ENCODE results near the gene TDRD10. TPM values are rescaled to one million over a fixed set of nuclear protein-coding genes. Genes with fewer than 3 reads are reported as not detected.

The TDRD10 gene
- total RNA-seq (2014; rRNA removed) (not detected in 2 replicates), Bru-seq, nascent RNA (not detected), BruChase-seq, experiment 1, labeled RNA remaining after a 6-hour chase (percentile 5 among the genes with signal in this experiment), BruChase-seq, experiment 2, labeled RNA remaining after a 2-hour chase (percentile 4 among the genes with signal in this experiment)
- long read RNA-seq = 0 reads

DNA sequence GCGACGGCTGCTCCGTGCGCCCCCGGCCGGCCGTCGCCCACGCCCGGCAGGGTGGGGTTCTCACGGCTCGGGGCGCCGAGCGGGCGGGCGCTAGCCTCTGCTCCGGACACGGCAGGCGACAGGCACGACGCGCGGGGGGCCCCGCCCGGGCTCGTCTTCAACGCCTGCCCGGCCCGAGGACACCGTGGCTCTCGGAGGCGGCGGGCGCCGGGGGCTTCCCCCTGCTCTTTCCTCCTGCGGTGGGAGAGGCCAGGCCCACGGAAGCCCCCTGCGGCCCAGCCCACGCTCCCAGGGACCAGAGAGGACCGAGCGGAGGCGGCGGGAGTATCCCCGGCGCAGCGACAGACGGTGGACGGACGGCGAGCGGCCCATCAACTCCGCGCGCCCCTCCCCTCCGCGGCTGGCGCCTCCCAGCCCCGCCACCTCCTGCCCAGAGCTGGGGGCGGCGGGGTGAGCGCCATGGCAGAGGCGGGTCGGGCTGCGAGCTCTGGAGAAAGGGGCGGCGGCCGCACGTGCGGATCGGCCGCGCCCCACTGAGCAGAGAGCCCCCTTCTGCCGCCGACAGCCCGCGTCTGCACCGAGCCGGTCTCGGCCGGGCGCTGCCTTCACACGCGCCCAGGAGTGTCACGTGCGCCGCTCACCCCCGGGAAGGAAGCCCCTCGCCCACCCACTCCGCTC, at the start of gene TDRD10, which contains the start of gene SHE:
TDRD10 (plus strand) TSS at position 154 of the 678 bp plus-strand sequence. CDS start 4,685 bp downstream, outside the sequence.
SHE (minus strand) TSS at position 347 of the 678 bp plus-strand sequence. CDS start 386 bp downstream, outside the sequence.
- Histone ChIP-seq H3K79me2 (ENCODE audit: low read length) (no peaks in the 10 kb centered on the region), H2AFZ (ENCODE audit: low read length) (no peak within 1 kb of the TSS), H3K9ac (ENCODE audit: low read length) (no peak within 1 kb of the TSS), H3K27ac (ENCODE audit: low read length) (no peak within 1 kb of the TSS), H3K4me1 (ENCODE audit: insufficient read depth, low read length) (no peaks in the 10 kb centered on the region), H3K9me3 (ENCODE audit: low read length) (no peaks in the 10 kb centered on the region), H3K36me3 (ENCODE audit: low read depth, low read length) (no peaks in the 10 kb centered on the region), H4K20me1 (ENCODE audit: low read length) (no peaks in the 10 kb centered on the region), H3K4me2 (ENCODE audit: low read length) (no peak within 1 kb of the TSS), H3K27me3 (ENCODE audit: low read length) (peaks cover 64% of the 10 kb centered on the region), H3F3A (ENCODE audit: low read length, unreplicated experiment) (no peaks in the 10 kb centered on the region), H3K4me3 (ENCODE audit: low read length) (no peak within 1 kb of the TSS), H3K9me2 (replicated peaks; ENCODE audit: low read length) (no peaks in the 10 kb centered on the region)
- DNase-seq (no peak), ATAC-seq (no peak)
- ChIA-PET CTCF (no interaction called here), POLR2A (ENCODE audit: unreplicated experiment) (no interaction called here)
- TF ChIP-seq EZH2phosphoT487 (IDR thresholded peaks at IDR 0.05; ENCODE audit: borderline replicate concordance, low read length) (no peak), EZH2 (IDR thresholded peaks at IDR 0.05; ENCODE audit: low read length, unreplicated experiment) (no peak)
- TF ChIP-seq, protein P1, sequence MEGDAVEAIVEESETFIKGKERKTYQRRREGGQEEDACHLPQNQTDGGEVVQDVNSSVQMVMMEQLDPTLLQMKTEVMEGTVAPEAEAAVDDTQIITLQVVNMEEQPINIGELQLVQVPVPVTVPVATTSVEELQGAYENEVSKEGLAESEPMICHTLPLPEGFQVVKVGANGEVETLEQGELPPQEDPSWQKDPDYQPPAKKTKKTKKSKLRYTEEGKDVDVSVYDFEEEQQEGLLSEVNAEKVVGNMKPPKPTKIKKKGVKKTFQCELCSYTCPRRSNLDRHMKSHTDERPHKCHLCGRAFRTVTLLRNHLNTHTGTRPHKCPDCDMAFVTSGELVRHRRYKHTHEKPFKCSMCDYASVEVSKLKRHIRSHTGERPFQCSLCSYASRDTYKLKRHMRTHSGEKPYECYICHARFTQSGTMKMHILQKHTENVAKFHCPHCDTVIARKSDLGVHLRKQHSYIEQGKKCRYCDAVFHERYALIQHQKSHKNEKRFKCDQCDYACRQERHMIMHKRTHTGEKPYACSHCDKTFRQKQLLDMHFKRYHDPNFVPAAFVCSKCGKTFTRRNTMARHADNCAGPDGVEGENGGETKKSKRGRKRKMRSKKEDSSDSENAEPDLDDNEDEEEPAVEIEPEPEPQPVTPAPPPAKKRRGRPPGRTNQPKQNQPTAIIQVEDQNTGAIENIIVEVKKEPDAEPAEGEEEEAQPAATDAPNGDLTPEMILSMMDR (conservative IDR thresholded peaks at IDR 0.05; ENCODE audit: low read depth, low read length) = no peak
- BruUV-seq (replicated peaks) = no TSS peak
- intact Hi-C loops (cut with micrococcal nuclease) = no loop called here

DNA sequence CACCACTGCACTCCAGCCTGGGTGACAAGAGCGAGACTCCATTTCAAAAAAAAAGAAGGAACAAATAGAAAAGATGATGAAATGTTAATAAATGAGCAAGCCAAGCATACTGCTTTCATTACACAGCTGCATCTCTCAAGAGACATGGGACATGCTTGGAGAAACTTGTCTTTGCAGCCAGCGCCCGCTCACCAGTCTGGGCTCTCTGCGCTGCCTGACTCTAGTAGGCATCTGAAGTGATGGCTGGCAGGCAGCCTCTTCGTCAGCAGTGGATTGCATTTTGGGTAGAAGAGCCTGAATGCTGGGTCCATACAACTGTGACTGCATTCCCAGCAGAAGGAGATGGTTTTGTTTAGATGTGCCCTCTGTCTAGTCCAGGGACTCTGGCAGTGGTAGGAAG, 48.9 kb upstream of the TDRD10 start:
- no peaks in the 10 kb centered on the region for H3K27me3 ChIP-seq (ENCODE audit: low read length)
- no peak overlapping the region for H3K4me2 ChIP-seq (ENCODE audit: low read length)
- intact Hi-C loops (cut with micrococcal nuclease) = no loop called here
- no peaks in the 10 kb centered on the region for H3K9me2 ChIP-seq (replicated peaks; ENCODE audit: low read length)
- no peak for TF ChIP-seq EZH2 (IDR thresholded peaks at IDR 0.05; ENCODE audit: low read length, unreplicated experiment)
- TF ChIP-seq EZH2phosphoT487 (IDR thresholded peaks at IDR 0.05; ENCODE audit: borderline replicate concordance, low read length) = no peak
- TF ChIP-seq, protein P1 (conservative IDR thresholded peaks at IDR 0.05; ENCODE audit: low read depth, low read length) = no peak
- peaks cover 7% of the 10 kb centered on the region; the same call in 1 of the 2 replicates for H3K36me3 ChIP-seq (ENCODE audit: low read depth, low read length)
- H2AFZ ChIP-seq (ENCODE audit: low read length) = no peak overlapping the region
- H3K9ac ChIP-seq (ENCODE audit: low read length) = no peak overlapping the region
- no peak overlapping the region for H3K27ac ChIP-seq (ENCODE audit: low read length)
- no peaks in the 10 kb centered on the region for H4K20me1 ChIP-seq (ENCODE audit: low read length)
- POLR2A ChIA-PET (ENCODE audit: unreplicated experiment) = no interaction called here
- no peaks in the 10 kb centered on the region for H3K9me3 ChIP-seq (ENCODE audit: low read length)
- H3F3A ChIP-seq (ENCODE audit: low read length, unreplicated experiment) = no peaks in the 10 kb centered on the region
- ATAC-seq (no peak), DNase-seq (no peak)
- no peaks in the 10 kb centered on the region for H3K79me2 ChIP-seq (ENCODE audit: low read length)
- BruUV-seq (replicated peaks) = no TSS peak
- no peak overlapping the region for H3K4me3 ChIP-seq (ENCODE audit: low read length)
- peaks cover 7% of the 10 kb centered on the region for H3K4me1 ChIP-seq (ENCODE audit: insufficient read depth, low read length)
- CTCF ChIA-PET = no interaction called here
